Kidney (tissue), 14 donors: Measurements from ENCODE around the gene HIGD1A. TPM values are rescaled to one million over a fixed set of nuclear protein-coding genes. Genes with fewer than 3 reads are reported as not detected.

Experiments used
- DNase-seq, 5 donors: peaks; one replicate each; pipeline ENCODE4 v3.0.0-alpha.2; 2013 to 2020
- FAIRE-seq: peaks from 2 replicates; lab custom pipeline; 2012; peaks lifted over from hg19 to GRCh38; lab: Jason Lieb, UNC
- H3K27ac ChIP-seq, 2 donors: one replicate each; pipeline ENCODE4 v1.7.0; 2013; ENCODE audit warnings: low read depth in 2 of 2, low read length in 2 of 2, inconsistent platforms in 1 of 2
- H3K27me3 ChIP-seq: one replicate; pipeline ENCODE4 v1.7.1; 2013; ENCODE audit warnings: low read length, inconsistent platforms; ENCODE audit not compliant: control insufficient read depth, insufficient read depth
- H3K36me3 ChIP-seq, 3 donors: one replicate each; pipeline versions ENCODE4 v1.7.0 to v1.7.1; 2013; ENCODE audit warnings: low read length in 3 of 3, control low read depth in 1 of 3, inconsistent platforms in 1 of 3; ENCODE audit not compliant: insufficient read depth in 3 of 3, control insufficient read depth in 2 of 3
- H3K4me1 ChIP-seq, 3 donors: one replicate each; pipeline versions ENCODE4 v1.7.0 to v1.7.1; 2013; ENCODE audit warnings: low read length in 3 of 3, inconsistent platforms in 1 of 3, low read depth in 1 of 3; ENCODE audit not compliant: control insufficient read depth in 2 of 3, insufficient read depth in 2 of 3
- H3K4me3 ChIP-seq, 3 donors: one replicate each; pipeline versions ENCODE4 v1.7.0 to v1.8.1; 2013; ENCODE audit warnings: low read length in 3 of 3, control low read depth in 1 of 3, inconsistent platforms in 1 of 3
- H3K9ac ChIP-seq, 3 donors: one replicate each; pipeline versions ENCODE4 v1.7.0 to v1.7.1; 2013; ENCODE audit warnings: low read length in 3 of 3, control low read depth in 1 of 3, inconsistent platforms in 1 of 3
- H3K9me3 ChIP-seq, 3 donors: one replicate each; pipeline versions ENCODE4 v1.7.0 to v1.7.1; 2013; ENCODE audit warnings: low read length in 3 of 3, control low read depth in 1 of 3, inconsistent platforms in 1 of 3; ENCODE audit not compliant: control insufficient read depth in 2 of 3, insufficient read depth in 1 of 3
- CTCF ChIP-seq: IDR thresholded peaks from 3 replicates; pipeline ENCODE4 v1.5.1; 2012; ENCODE audit warnings: mild to moderate bottlenecking, moderate library complexity, borderline replicate concordance; ENCODE audit not compliant: insufficient read depth; ENCODE audit errors: extremely low read depth
- intact Hi-C: fragments of 100-400 bp; cut with DNase I; formaldehyde crosslinking; loops from one replicate; pipeline ENCODE4 v1.11.1; 2022
- polyA plus RNA-seq: library from polyadenylated mRNA; stranded (reverse); fragments of 350-450 nt; fragmentation: Illumina TruSeq; extraction: RNeasy Lipid Tissue Mini Kit (QIAGEN cat#74804); gene quantifications from one replicate; pipeline ENCODE4 v1.2.3, GENCODE V29; 2014; ENCODE audit warnings: low read depth, low replicate concordance; ENCODE audit not compliant: insufficient read depth
- total RNA-seq: library from RNA; stranded (reverse); fragmentation: NEBNext Ultra II Directional; extraction: Animal tissue kit (Norgen Biotek cat#: 25700); gene quantifications from one replicate; pipeline ENCODE4 v1.2.1, GENCODE V29; 2021
- donor health status: control.
- donor health status: control.
- donor health status: control.
- donor health status: control.
- donor health status: control.
- donor health status: DM: yes; HTN: yes; CAD: no.
- donor health status: Normal renal cell carcinoma (clear cell type).

Gene HIGD1A
- total and polyA plus RNA-seq, 2 donors from 2014 or later: 207 to 283 TPM

- Histone ChIP-seq H3K4me1 (no peaks in the 10 kb centered on the region), H3K27ac (no peak overlapping the region), H3K27me3 (no peaks in the 10 kb centered on the region), H3K36me3 (no peaks in the 10 kb centered on the region), H3K9ac (no peak overlapping the region), H3K4me3 (no peak overlapping the region), H3K9me3 (no peaks in the 10 kb centered on the region)
- TF ChIP-seq CTCF: peak; percentile 53
- intact Hi-C loops: loop anchor here (10.0 kb wide), 1 partner anchor 46 kb away; no protein-coding TSS in a partner anchor
- peak in 2 of 5 donors; percentile 48 to 51 for DNase-seq
- FAIRE-seq: no peak
These were observed 26.4 kb upstream of the HIGD1A start for GRCh38 chr3:42830437-42831320.

- intact Hi-C loops: loop anchor here (10.0 kb wide), 1 partner anchor 45 kb away; no protein-coding TSS in a partner anchor
- no peak overlapping the region for H3K27ac ChIP-seq
- FAIRE-seq: no peak
These were observed 25.5 kb upstream of the HIGD1A start for GRCh38 chr3:42829628-42830436.

GRCh38 chr3:42829083-42829627, 24.9 kb upstream of the HIGD1A start:
- no peak for FAIRE-seq
- no peaks in the 10 kb centered on the region for H3K36me3 ChIP-seq
- H3K9ac ChIP-seq: no peak overlapping the region
- H3K9me3 ChIP-seq: no peaks in the 10 kb centered on the region
- no peak for DNase-seq
- H3K27me3 ChIP-seq: no peaks in the 10 kb centered on the region
- intact Hi-C loops: no loop called here
- TF ChIP-seq CTCF: no peak
- H3K4me1 ChIP-seq: no peaks in the 10 kb centered on the region
- no peak overlapping the region for H3K4me3 ChIP-seq
- no peak overlapping the region for H3K27ac ChIP-seq

More at GRCh38 chr3:42829628-42830436, 25.5 kb upstream of the HIGD1A start:
- H3K4me3 ChIP-seq: no peak overlapping the region
- DNase-seq: no peak
- H3K9me3 ChIP-seq: no peaks in the 10 kb centered on the region
- no peaks in the 10 kb centered on the region for H3K27me3 ChIP-seq
- H3K9ac ChIP-seq: no peak overlapping the region
- H3K36me3 ChIP-seq: no peaks in the 10 kb centered on the region
- no peaks in the 10 kb centered on the region for H3K4me1 ChIP-seq
- no peak for TF ChIP-seq CTCF
